GM23338 (cell line): Measurements from ENCODE around the gene CCDC74B.
"Not testable (repeated sequence)": the region's sequence is repeated elsewhere in the genome, so short reads cannot be mapped to it uniquely, and the experiment has no call there.

ENCODE experiments used
- CTCF ChIP-seq, 2 experiments: fragments of 200-600 bp in 1 of 2; sonication (generic) in 1 of 2; conservative IDR thresholded peaks; 2 replicates each; pipeline versions ENCODE4 v1.5.1 to v1.6.1; 2016 to 2017; ENCODE audit warnings: antibody characterized with exemption in 2 of 2, low read depth in 2 of 2, mild to moderate bottlenecking in 2 of 2, moderate library complexity in 1 of 2
- EZH2 ChIP-seq: fragments of 200-600 bp; sonication (generic); IDR thresholded peaks from one replicate; pipeline ENCODE4 v1.8.0; 2017; ENCODE audit warnings: antibody characterized with exemption, mild to moderate bottlenecking, low read depth; ENCODE audit not compliant: unreplicated experiment
- EZH2phosphoT487 ChIP-seq: fragments of 200-600 bp; sonication (generic); IDR thresholded peaks from one replicate; pipeline ENCODE4 v1.8.1; 2018; ENCODE audit warnings: antibody characterized with exemption; ENCODE audit not compliant: unreplicated experiment
- NANOG ChIP-seq: IDR thresholded peaks from 2 replicates; pipeline ENCODE4 v1.6.1; 2016; ENCODE audit warnings: antibody characterized with exemption, borderline replicate concordance
- POLR2AphosphoS5 ChIP-seq: IDR thresholded peaks from 2 replicates; pipeline ENCODE4 v1.6.1; 2016; ENCODE audit warnings: antibody characterized with exemption, low read depth
- ZNF114 ChIP-seq: fragments of 250-450 bp; sonication (Bioruptor Pico); IDR thresholded peaks from 2 replicates; pipeline ENCODE4 v1.5.0; 2020; ENCODE audit warnings: mild to moderate bottlenecking, moderate library complexity

GRCh38 chr2:130141002-130141401 lies 3.9 kb downstream of the CCDC74B start:
- TF ChIP-seq CTCF (conservative IDR thresholded peaks at IDR 0.05; ENCODE audit: low read depth in 2 of 2); NANOG; EZH2; POLR2AphosphoS5; ZNF114 (CRISPR knock-in tag); EZH2phosphoT487: not testable (repeated sequence)
